ENCODE results near the gene MRPL47.

MRPL47 gene

GRCh38 chr3:179591313-179591712 lies 13.1 kb downstream of the MRPL47 start:
- DNase-seq, result no peak

- no peak for DNase-seq
These were observed 13.8 kb downstream of the MRPL47 start for GRCh38 chr3:179590669-179591068.

- no peak for DNase-seq
These were observed 15.3 kb downstream of the MRPL47 start for GRCh38 chr3:179589143-179589542.

GRCh38 chr3:179580992-179581391 lies 23.4 kb downstream of the MRPL47 start:
- no peak for DNase-seq

- no peak for DNase-seq
These were observed 38.9 kb downstream of the MRPL47 start for GRCh38 chr3:179565496-179565895.

DNA sequence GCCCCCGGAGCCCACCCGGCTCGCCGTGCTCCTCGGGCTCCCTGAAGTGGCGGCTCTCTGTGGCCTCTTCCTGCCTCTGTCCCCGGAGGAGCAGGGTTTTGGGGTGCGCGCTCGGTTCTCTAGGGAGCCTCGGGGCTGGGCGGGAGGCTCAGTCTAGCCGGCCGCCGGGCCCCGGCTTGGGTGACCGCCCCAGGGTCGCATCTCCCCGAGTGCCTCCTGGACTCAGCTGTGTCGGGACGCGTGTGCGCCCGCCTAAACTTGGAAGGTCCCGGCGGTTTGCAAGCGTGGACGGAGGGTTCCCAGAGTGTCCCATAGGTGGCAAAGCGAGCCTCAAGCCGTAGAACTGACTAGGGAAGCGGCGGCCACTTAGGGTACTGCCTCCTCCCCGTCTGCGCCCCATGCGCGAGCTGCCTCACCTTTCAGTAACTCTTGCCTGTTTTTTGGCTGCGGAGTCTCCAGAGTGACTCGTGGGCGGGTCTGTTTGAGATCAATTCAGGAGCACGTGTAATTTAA lies 41.1 kb downstream of the MRPL47 start:
- peak in 34 of 51 donors; percentile 6 to 64 (median 36) for DNase-seq

DNA sequence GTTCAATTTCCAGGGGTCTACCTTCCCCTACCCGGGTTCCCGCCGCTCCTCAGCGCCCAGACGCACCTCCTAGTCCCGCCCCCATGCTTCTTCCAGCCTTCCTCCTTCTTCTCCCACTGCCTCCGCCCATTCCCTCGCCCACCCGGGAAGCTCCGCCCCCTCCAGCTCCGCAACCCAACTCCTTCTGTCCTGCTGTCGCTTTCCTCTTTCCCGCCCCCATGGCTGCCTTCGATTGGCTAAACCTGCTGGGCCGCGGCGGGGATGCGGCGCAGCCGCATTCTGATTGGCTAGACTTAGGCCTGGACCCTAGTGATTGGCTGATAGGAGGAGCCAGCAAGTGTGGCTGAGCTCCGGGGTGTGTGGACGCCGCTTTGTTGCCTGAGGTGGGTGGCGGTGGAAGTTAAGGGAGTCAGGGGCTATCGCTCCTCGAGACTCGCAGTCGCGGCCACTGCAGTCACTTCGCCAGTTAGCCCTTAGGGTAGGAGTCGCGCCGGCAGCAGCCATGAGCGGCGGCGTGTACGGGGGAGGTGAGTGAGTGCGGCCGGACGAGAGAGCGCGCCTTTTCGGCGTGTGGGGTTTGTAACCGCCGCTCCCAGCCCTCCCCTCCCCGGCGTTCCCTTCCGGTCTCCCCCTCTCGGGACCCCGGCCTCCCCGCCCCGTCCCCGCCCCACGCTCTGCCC lies 41.7 kb downstream of the MRPL47 start, which contains the start of gene ACTL6A:
Gene ACTL6A, plus strand, starts transcription at position 336 of the 680 bp plus-strand sequence. Its CDS starts 167 bp downstream, at position 503.
- DNase-seq, result peak; percentile 82 to 100 (median 98)

DNA sequence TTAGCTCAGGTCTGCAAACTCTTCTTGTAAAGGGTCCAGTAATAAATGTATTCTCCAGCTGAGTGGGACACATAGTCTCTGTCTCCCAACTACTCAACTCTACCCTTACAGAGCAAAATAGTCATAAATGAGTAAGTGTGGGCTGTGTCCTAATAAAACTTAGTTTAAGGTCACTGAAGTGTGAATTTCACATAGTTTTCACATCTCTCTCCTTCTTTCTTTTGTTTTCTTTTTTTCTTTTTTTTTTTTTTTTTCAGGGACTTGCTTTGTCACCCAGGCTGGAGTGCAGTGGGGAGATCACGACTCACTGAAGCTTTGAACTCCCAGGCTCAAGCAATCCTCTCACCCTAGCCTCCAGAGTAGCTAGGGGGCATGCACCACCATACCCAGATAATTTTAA lies 43.6 kb downstream of the MRPL47 start:
- DNase-seq, result no peak

- DNase-seq, result peak in 37 of 51 donors; percentile 2 to 82 (median 39)
These were observed 45.6 kb downstream of the MRPL47 start for GRCh38 chr3:179558742-179559364.

DNA sequence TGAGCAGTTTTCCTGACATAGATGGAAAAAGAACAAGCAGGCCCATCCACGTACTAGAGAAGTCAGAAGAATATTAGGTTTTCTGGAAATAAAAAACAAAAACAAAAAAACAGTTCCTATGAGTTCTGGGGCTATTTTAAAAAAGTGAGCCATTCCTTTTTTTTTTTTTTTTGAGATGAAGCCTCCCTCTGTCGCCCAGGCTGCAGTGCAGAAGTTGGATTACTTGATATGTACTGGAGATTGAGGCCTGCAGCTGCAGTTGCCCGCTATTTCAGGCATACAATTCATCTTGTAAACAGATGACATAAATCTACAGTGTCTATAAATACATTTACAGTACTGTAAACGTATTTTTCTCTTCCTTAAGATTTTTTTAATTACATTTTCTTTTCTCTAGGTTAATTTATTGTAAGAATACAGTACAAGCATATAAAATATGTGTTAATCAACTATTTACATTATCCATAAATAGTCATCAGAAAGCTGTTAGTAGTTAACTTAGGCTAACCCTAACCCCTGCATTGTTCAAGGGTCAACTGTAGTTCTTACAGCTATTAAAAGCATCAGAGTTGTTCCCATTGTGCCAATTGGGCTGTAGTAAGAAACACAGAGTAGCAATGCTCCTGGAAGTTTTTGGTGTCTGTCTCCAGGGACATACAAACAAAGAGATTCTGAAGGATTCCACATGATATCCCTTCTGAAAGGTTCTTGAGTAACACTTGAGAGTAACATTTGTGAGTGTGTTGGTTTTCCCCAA lies 52.9 kb downstream of the MRPL47 start:
- no peak for DNase-seq

- DNase-seq, result no peak
These were observed 57.6 kb downstream of the MRPL47 start for GRCh38 chr3:179546814-179547241.

- peak in 1 of 51 donors; percentile 14 for DNase-seq
These were observed 59.3 kb downstream of the MRPL47 start for GRCh38 chr3:179544981-179545645.

GRCh38 chr3:179542375-179542774 lies 62.1 kb downstream of the MRPL47 start:
- DNase-seq, result no peak

GRCh38 chr3:179541596-179541995 lies 62.8 kb downstream of the MRPL47 start:
- no peak for DNase-seq

DNA sequence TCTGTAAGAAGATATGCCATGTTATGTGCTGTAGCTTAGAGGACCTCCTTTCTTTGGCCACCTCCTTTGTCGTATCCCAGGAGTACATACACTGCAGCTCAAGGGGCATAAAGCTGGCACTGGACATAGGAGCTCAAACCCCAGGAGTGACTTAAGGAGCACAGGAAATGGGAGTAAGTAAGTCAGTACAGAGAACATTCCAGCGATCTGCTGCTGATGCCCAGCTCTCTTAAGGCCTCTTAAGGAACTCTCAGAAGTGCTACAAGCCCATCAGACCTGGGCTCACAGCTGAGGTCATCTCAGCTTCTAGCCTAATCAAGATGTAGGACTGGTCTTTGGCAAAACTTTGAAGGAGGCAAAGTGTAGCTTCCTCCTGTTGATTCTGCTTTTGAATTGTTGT lies 63.3 kb downstream of the MRPL47 start:
- no peak for DNase-seq
